Vagina (tissue), 2 donors: ENCODE data around the gene TSNAXIP1.

Experiments used
- POLR2A ChIP-seq, 2 donors: fragments of 450-650 bp; IDR thresholded peaks; one replicate each; pipeline ENCODE4 v1.6.1; 2017; ENCODE audit warnings: antibody characterized with exemption in 2 of 2, mild to moderate bottlenecking in 2 of 2, moderate library complexity in 2 of 2
- POLR2AphosphoS5 ChIP-seq, 2 donors: sonication (generic); formaldehyde crosslinking; IDR thresholded peaks; one replicate each; pipeline ENCODE4 v1.9.0; 2017; ENCODE audit warnings: antibody characterized with exemption in 2 of 2, mild to moderate bottlenecking in 2 of 2, low read depth in 1 of 2; ENCODE audit not compliant: insufficient read depth in 1 of 2
- TF ChIP-seq, protein P1 (sequence below), 3 experiments: fragments of 450-650 bp in 2 of 3; fragments of 200-600 bp in 1 of 3; sonication (generic) in 1 of 3; IDR thresholded peaks; one replicate each; pipeline ENCODE4 v1.5.1; 2017 to 2019; ENCODE audit warnings: antibody characterized with exemption in 3 of 3, mild to moderate bottlenecking in 2 of 3, moderate library complexity in 2 of 3

DNA sequence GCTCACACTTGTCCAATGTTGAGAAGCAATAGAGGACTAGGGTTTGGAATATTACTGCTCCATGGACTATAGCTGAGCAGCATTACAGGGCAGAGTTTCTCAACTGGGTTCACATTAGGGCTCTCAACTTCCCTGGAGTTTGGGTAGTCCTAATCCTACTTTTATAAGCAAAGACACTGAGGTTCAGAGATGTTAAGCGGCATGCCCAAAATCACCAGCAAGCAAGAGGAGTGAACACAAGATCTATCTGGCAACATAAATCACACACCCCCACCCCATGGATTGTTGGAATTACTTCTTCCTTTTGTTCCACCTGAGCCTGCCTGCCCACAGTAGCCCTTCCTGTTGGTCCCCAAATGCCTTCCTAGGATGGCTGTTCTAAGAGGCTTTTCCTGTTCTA, 5.2 kb downstream of the TSNAXIP1 start:
- TF ChIP-seq, protein P1, sequence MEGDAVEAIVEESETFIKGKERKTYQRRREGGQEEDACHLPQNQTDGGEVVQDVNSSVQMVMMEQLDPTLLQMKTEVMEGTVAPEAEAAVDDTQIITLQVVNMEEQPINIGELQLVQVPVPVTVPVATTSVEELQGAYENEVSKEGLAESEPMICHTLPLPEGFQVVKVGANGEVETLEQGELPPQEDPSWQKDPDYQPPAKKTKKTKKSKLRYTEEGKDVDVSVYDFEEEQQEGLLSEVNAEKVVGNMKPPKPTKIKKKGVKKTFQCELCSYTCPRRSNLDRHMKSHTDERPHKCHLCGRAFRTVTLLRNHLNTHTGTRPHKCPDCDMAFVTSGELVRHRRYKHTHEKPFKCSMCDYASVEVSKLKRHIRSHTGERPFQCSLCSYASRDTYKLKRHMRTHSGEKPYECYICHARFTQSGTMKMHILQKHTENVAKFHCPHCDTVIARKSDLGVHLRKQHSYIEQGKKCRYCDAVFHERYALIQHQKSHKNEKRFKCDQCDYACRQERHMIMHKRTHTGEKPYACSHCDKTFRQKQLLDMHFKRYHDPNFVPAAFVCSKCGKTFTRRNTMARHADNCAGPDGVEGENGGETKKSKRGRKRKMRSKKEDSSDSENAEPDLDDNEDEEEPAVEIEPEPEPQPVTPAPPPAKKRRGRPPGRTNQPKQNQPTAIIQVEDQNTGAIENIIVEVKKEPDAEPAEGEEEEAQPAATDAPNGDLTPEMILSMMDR (IDR thresholded peaks at IDR 0.05): no peak
- TF ChIP-seq POLR2AphosphoS5 (IDR thresholded peaks at IDR 0.05; ENCODE audit: insufficient read depth in 1 of 2, low read depth in 1 of 2) (no peak), POLR2A (IDR thresholded peaks at IDR 0.05) (no peak)
